8988T (cell line): ENCODE results near the gene SOAT2.

Source experiments
- DNase-seq: peaks from one replicate; pipeline ENCODE4 v3.0.0; 2011

Gene SOAT2, protein sequence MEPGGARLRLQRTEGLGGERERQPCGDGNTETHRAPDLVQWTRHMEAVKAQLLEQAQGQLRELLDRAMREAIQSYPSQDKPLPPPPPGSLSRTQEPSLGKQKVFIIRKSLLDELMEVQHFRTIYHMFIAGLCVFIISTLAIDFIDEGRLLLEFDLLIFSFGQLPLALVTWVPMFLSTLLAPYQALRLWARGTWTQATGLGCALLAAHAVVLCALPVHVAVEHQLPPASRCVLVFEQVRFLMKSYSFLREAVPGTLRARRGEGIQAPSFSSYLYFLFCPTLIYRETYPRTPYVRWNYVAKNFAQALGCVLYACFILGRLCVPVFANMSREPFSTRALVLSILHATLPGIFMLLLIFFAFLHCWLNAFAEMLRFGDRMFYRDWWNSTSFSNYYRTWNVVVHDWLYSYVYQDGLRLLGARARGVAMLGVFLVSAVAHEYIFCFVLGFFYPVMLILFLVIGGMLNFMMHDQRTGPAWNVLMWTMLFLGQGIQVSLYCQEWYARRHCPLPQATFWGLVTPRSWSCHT

DNA sequence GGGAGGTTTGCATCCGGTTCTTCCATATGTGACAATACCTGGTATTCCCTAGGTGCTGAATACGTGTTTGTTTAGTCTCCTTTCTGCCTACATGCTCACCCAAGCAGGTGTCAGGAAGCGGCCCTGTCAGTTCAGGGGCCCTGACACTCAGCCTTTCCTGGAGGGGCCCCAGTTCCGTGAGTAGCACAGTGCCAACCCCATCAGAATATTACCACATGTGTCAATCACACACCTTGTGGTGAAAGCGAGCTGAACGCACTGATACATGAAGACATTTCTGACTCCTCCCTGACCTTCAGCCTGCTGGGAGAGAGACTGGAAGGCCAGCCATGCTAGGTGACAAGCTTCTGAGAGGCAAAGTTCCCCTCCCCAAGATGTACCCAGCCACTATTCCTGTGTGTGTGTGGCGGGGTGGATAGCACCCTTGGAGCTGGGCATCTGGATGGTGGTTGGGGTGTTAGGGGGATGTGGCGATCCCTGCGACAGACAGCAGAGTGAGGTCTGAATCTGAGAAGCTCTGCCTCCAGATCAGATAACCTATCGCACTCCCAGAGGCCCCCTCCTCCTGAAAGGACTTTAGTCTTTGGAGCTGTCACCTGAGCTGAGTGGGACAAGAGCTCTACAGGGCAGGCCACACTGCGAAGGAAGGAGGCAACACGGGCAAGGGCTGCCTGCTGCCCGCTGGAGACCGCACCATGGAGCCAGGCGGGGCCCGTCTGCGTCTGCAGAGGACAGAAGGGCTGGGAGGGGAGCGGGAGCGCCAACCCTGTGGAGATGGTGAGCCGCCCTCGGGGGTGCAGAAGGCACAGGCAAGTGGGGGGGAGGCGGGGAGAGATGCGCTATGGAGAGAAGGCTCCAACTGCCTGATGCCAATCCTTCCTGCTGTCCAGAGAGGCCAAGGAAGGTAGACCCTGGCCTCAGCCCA, at the start of gene SOAT2:
Gene SOAT2 (plus strand): TSS at position 604 of the 925 bp plus-strand sequence. CDS start 92 bp downstream, at position 696.
- DNase-seq: no peak

DNA sequence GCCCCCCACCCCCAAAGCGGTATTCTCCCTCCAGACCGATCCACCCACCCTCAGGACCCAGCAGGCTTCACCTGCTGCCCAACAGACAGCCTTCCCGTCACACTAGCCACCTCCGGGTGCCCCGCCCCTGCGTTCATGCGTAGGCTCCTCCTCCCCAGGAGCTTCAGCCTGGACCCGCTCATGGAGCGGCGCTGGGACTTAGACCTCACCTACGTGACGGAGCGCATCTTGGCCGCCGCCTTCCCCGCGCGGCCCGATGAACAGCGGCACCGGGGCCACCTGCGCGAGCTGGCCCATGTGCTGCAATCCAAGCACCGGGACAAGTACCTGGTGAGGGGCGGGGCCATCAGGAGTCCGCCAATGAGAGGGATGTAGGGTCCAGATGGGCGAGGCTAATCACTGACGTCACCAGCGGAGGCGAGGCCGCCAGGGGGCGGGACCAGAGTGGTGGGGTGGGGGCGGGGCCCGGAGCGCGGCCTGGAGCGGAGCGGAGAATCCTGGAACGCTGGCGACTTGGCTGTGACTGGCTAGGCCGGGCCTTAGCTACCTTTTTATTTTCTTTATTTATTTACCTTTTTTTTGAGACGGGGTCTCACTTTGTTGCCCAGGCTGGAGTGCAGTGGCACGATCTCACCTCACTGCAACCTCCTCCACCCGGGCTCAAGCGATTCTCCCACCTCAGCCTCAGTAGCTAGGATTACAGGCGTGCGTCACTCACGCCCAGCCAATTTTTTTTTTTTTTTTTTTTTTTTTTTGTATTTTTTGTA, 49.0 kb upstream of the SOAT2 start:
- DNase-seq: peak; percentile 83

DNA sequence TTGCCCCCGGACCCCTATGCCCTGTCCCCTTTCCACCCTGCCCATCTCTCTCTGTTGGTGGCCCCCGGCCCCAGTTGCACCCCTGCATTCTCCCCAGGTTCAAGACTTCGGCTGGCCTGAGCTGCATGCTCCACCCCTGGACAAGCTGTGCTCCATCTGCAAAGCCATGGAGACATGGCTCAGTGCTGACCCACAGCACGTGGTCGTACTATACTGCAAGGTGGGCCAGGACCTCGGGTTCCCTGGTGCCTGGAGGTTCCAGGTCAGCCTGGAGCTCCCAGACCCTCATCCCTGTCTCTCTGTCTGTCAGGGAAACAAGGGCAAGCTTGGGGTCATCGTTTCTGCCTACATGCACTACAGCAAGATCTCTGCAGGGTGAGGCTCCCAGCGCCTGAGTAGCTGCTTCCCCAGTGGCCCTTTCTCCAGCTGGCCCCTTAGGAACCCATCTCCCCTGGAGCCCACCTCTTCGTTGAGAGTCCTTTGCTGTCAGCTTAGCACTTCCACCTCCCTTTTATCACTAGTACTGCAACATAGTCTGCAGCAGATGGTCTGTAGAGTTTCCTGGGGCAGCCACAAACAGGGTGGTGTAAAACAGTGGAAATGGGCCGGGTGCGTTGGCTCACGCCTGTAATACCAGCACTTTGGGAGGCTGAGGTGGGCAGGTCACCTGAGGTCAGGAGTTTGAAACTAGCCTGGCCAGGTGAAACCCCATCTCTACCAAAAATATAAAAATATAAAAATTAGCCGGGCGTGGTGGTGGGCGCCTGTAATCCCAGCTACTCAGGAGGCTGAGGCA, 47.6 kb upstream of the SOAT2 start:
- no peak for DNase-seq

DNA sequence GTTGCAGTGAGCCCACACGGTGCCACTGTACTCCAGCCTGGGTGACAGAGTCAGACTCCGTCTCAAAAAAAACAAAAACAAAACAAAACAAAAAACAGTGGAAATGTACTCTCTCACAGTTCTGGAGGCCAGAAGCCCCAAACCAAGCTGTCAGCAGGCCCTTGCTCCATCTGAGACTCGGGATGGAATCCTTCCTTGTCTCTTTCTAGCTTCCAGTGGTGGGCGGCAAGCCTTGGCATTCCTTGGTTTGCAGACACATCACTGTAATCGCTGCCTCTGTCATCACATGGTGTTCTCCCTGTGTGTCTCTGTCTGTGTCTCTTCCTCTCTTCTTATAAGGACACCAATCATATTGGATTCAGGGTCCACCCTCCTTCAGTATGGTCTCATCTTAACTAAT, 47.0 kb upstream of the SOAT2 start:
- no peak for DNase-seq

DNA sequence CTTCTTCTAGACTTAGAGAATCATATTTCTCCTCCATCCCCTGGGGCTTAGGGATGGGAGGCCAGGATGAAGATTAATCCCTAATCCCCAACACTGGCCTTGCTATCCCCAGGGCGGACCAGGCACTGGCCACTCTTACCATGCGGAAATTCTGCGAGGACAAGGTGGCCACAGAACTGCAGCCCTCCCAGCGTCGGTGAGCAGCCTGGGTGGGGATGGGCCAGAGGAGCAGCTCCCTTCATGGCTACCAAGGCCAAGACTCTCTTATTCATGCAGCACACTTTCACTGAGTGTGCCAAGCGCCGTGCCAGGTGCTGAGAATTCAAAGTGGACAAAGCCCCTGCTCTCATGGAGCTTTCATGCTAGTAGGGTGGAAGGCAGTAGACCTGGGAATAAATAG, 46.4 kb upstream of the SOAT2 start:
- DNase-seq: no peak

DNA sequence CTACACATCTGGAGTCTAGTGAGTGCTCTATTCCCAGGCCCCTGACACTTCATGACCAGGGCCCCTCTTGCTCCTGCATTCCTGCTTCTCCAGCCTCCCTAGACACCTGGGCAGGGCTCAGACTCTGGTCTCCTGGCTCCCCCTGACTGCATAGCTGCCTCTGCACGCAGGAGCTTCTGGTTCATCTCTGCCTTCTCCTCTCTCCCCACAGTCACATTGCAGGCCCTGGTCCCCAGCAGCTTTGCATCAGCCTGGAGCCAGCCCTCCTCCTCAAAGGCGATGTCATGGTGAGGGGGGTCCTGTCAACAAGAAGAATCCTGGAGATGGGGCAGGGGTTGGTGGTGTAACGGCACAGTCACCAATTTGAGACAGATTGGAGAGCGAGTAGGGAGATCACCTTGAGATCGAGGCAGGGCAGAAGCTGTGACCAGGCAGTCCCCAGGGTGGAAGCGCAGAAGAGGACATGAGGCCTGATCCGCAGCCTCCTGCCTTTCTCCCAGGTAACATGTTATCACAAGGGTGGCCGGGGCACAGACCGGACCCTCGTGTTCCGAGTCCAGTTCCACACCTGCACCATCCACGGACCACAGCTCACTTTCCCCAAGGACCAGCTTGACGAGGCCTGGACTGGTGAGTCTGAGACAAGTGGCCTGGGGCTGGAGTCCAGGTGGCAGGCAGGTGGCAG, 45.3 kb upstream of the SOAT2 start:
- DNase-seq: no peak

DNA sequence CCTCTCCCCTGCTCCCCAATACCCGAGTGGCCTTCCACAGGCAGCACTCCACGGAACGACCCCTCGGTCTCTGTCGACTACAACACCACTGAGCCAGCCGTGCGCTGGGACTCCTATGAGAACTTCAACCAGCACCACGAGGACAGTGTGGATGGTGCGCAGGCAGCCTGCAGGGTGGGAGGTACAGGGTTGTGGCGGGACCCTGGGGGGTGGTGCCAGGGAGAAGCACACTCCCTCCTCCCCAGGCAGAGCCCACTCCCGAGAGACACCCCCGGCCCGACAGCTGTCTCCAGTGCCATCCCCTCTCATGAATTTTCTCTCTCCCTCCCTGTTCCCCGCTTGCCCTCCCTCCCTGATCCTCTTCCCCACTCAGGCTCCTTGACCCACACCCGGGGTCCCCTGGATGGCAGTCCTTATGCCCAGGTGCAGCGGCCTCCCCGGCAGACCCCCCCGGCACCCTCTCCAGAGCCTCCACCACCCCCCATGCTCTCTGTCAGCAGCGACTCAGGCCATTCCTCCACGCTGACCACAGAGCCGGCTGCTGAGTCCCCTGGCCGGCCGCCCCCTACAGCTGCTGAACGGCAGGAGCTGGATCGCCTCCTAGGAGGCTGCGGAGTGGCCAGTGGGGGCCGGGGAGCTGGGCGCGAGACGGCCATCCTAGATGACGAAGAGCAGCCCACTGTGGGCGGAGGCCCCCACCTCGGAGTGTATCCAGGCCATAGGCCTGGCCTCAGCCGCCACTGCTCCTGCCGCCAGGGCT, 44.4 kb upstream of the SOAT2 start:
- DNase-seq: no peak

DNA sequence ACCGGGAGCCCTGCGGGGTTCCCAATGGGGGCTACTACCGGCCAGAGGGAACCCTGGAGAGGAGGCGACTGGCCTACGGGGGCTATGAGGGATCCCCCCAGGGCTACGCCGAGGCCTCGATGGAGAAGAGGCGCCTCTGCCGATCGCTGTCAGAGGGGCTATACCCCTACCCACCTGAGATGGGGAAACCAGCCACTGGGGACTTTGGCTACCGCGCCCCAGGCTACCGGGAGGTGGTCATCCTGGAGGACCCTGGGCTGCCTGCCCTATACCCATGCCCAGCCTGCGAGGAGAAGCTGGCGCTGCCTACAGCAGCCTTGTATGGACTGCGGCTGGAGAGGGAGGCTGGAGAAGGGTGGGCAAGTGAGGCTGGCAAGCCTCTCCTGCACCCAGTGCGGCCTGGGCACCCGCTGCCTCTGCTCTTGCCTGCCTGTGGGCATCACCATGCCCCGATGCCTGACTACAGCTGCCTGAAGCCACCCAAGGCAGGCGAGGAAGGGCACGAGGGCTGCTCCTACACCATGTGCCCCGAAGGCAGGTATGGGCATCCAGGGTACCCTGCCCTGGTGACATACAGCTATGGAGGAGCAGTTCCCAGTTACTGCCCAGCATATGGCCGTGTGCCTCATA, 43.7 kb upstream of the SOAT2 start:
- DNase-seq: no peak

DNA sequence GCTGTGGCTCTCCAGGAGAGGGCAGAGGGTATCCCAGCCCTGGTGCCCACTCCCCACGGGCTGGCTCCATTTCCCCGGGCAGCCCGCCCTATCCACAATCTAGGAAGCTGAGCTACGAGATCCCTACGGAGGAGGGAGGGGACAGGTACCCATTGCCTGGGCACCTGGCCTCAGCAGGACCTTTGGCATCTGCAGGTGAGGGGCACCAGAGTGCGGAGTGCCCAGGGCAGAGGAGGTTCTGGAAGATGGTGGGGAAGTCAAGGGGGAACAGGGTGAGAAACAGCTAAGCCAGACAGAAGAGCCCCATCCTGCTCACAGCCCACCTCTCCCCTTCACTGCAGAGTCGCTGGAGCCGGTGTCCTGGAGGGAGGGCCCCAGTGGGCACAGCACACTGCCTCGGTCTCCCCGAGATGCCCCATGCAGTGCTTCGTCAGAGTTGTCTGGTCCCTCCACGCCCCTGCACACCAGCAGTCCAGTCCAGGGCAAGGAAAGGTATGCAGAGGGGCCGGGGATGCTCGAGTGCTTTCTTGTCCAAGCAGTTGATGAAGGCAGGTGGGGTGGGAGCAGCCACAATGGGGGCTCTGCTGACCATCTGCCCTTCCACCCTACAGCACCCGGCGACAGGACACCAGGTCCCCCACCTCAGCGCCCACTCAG, 43.1 kb upstream of the SOAT2 start:
- DNase-seq: no peak

DNA sequence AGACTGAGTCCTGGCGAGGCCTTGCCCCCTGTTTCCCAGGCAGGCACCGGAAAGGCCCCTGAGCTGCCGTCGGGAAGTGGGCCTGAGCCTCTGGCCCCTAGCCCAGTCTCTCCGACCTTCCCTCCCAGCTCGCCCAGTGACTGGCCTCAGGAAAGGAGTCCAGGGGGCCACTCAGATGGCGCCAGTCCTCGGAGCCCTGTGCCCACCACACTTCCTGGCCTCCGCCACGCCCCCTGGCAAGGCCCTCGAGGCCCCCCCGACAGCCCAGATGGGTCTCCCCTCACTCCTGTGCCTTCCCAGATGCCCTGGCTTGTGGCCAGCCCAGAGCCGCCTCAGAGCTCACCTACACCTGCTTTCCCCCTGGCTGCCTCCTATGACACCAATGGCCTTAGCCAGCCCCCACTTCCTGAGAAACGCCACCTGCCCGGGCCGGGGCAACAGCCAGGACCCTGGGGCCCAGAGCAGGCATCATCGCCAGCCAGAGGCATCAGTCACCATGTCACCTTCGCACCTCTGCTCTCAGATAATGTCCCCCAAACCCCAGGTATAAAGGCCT, 42.5 kb upstream of the SOAT2 start:
- no peak for DNase-seq

DNA sequence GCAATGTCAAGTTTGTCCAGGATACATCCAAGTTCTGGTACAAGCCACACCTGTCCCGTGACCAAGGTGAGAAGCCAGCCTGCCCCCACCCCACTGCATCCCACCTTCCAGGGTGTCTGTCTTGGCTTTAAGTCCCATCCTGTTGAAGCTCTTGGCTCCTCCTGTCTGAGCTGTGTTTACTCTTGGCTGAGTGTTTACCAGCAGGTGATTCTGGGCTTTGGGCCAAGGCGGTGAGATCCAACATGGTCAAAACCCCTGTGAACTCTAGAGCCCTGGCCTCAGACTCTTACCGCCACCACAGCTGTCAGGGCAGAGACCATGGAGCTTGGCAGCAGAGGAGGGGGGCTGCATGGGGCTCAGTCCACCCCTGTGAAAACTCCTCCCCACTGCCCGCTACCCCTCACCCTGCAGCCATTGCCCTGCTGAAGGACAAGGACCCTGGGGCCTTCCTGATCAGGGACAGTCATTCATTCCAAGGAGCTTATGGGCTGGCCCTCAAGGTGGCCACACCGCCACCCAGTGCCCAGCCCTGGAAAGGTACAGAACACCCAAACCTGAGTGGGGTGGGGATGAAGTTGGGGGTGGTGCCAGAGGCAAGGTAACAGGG, 41.8 kb upstream of the SOAT2 start:
- DNase-seq: no peak

DNA sequence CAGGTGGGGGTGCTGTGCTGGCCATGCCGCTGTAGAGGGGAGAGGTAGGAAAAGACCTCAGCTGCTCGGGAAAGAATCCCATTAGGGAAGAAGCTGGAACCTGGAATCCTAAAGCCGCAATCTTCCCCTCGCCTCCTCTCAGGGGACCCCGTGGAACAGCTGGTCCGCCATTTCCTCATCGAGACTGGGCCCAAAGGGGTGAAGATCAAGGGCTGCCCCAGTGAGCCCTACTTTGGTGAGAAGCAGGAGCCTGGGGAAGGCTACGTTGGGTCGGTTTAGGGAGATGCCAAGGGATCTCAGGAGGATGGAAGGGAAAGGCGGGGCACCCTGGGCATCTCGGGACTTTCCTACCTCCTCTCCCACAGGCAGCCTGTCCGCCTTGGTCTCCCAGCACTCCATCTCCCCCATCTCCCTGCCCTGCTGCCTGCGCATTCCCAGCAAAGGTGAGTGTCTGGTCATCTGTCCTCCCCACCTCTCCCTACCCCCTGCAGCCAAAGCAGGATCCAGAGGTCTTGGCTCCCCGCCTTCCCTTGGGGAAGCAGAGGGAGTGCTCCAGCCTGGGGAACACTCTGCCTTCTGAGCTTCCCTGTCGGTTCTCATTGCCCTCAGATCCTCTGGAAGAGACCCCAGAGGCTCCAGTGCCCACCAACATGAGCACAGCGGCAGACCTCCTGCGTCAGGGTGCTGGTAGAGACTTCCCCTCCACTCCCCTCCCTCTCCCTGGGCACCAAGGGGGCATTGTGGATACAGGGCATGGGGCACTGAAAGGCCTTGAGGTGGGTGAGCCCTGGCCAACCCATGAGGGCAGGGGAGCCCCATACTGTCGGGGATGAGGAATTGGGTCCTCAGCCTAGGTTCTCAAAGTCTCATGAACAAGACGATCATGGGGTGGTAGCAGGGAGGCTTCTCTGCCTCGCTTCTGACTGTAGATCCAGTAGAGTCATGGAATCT, 41.0 kb upstream of the SOAT2 start:
- DNase-seq: no peak

DNA sequence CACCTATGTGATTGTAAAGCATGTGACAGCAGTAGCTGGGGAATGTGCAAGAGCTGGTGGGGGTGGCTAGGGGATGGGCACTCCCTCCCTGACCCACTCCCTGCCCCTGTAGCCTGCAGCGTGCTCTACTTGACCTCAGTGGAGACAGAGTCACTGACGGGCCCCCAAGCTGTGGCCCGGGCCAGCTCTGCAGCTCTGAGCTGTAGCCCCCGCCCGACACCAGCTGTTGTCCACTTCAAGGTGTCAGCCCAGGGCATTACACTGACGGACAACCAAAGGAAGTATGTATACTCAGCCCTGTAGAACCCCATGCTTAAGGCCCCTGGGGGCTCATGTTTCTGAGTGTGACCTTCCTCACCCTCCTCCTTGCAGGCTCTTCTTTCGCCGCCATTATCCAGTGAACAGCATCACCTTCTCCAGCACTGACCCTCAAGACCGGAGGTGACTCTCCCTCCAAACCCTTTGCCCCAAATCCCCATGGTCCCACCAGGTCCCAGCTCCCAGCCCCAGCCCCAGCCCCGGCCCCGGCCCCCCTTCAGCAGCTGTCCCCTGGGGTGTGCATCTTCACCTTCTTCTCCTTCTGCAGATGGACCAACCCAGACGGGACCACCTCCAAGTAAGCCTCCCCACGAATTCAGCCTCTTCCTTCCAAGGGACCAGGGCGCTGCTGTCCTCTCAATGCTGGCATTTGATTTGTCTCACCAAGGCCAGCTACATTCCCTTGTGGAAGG, 40.1 kb upstream of the SOAT2 start:
- DNase-seq: no peak

DNA sequence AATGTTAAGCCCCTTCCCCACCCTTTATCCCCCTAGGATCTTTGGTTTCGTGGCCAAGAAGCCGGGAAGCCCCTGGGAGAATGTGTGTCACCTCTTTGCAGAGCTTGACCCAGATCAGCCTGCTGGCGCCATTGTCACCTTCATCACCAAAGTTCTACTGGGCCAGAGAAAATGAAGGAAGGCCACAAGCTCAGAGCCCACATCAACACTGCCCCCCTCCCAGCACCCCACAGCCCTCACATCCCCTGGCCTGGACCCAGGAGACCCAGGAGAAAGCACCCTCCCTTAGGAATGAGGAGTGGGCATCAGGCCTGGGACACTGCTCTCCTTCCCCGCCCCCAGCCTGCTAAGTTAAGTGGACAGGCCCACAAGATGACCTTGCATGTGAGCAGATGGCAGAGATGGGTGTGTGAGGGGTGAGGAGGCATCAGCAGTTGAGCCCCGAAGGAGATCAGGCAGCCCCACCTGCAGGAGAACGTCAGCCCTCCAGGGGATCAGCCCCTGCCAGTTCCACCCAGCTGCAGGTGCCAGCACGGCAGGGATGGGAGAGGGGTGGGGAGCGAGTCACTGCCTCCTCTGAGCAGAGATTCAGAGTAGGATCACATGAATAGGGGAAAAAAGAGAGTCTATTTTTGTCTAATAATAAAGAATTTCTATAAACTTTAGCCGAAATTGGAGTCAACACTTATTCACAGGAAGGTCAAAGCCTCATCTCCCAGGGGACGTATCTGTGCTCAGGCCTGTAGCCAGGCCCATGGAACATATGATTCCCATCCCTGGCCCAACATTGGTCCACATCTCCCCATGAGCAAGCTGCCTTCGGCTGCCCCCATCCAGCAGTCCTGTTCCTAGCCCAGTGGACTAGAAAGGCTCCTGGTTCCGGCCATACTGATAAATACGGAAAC, 39.3 kb upstream of the SOAT2 start:
- no peak for DNase-seq

DNA sequence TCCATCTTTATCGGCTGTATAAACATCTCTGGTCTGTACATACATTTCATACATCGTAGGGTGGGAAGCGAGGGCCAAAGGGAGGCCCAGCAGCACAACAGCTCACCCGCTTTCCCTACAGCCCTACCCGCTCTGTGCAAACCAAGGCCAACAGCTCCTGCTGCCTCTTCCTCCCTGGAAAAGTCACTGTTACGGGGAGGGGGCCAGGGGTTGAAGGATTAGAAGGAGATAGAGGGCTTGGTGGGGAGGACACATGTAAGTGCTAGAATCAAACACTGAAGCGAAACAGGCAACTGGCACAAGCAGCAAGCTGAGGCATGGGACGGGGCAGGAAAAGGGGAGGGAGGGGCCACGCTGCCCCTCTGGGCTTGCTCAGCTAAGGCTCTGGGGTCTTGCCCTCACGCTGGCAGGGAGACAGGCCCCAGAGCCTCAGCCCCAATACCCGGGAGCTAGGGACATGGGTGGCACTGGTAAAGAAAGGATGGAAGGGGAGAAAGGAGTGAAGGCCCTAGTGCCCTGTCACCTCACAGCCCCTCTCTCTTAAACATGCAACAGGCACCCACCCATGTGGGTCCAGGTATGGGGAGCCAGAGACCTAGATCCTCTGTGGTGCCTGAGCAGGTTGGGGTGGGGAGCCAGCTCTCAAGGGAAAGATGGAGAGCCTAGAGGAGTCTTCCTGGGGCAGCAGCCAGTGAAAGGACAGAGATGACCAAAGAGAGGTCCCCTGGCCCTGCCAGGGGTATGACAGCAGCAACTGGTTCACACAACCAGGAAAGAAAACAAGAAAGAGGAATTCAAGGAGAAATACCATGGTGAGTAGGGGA, 38.5 kb upstream of the SOAT2 start:
- DNase-seq: no peak
